Adrenal gland (tissue), 5 donors: Measurements from ENCODE around the gene KRT73.

Experiments
- CTCF ChIP-seq, 6 experiments: fragments of 450-650 bp in 4 of 6; fragments of 200-600 bp in 2 of 6; sonication (generic) in 1 of 6; IDR thresholded peaks; 1 replicate in 5 of 6; 2 replicates in 1 of 6; pipeline versions ENCODE4 v1.5.1 to v1.8.0; 2016 to 2021; ENCODE audit warnings: antibody characterized with exemption in 6 of 6, mild to moderate bottlenecking in 2 of 6, moderate library complexity in 1 of 6
- POLR2A ChIP-seq, 2 donors: fragments of 450-650 bp; IDR thresholded peaks; one replicate each; pipeline ENCODE4 v1.6.1; 2017; ENCODE audit warnings: antibody characterized with exemption in 2 of 2, mild to moderate bottlenecking in 2 of 2, moderate library complexity in 1 of 2
- donor health status: DM: no; HTN: no; CAD: no.

GRCh38 chr12:52558781-52559445 is 59.4 kb downstream of the KRT73 start:
- TF ChIP-seq CTCF (IDR thresholded peaks at IDR 0.05): no peak
- TF ChIP-seq POLR2A (IDR thresholded peaks at IDR 0.05): no peak
